Endothelial cell of umbilical vein (primary cell): Measurements from ENCODE around the gene DMBT1. TPM values are rescaled to one million over a fixed set of nuclear protein-coding genes. Genes with fewer than 3 reads are reported as not detected.

Experiments
- BruUV-seq: library from RNA; stranded (reverse); fragments of 400-500 nt; replicated peaks from 2 replicates; lab custom pipeline; 2021; lab: Mats Ljungman, UMichigan
- CTCF ChIA-PET: fragments of 300-600, 350-600 bp; sonication (Branson Sonifier 250); formaldehyde crosslinking; loops from one replicate; lab custom pipeline; 2021; ENCODE audit warnings: antibody characterized with exemption, inconsistent platforms; lab: Charles Lee
- POLR2A ChIA-PET: fragments of 300-600, 350-600 bp; sonication (Branson Sonifier 250); formaldehyde crosslinking; loops from one replicate; lab custom pipeline; 2021; ENCODE audit warnings: antibody characterized with exemption, inconsistent platforms; lab: Charles Lee
- DNase-seq: peaks from one replicate; pipeline ENCODE4 v3.0.0-alpha.2; 2011; ENCODE audit warnings: low read depth, low spot score
- FAIRE-seq: peaks from 2 replicates; lab custom pipeline; 2011; peaks lifted over from hg19 to GRCh38; lab: Jason Lieb, UNC
- H2AFZ ChIP-seq: 2 replicates; pipeline ENCODE4 v1.6.0; 2012; ENCODE audit warnings: low read depth, low read length, control low read depth, inconsistent platforms
- H3K27ac ChIP-seq: 2 replicates; pipeline ENCODE4 v1.5.1; 2011; ENCODE audit warnings: low read depth, mild to moderate bottlenecking, control low read depth, low read length, moderate library complexity; ENCODE audit not compliant: insufficient read depth
- H3K27me3 ChIP-seq, 2 experiments: 2 replicates each; pipeline versions ENCODE4 v1.6.0 to v1.6.1; 2011; ENCODE audit warnings: low read length in 2 of 2, mixed read lengths in 1 of 2; ENCODE audit not compliant: control insufficient read depth in 2 of 2, insufficient read depth in 2 of 2
- H3K36me3 ChIP-seq, 2 experiments: 2 replicates in 1 of 2; 3 replicates in 1 of 2; pipeline ENCODE4 v1.5.1; 2011; ENCODE audit warnings: low read length in 2 of 2, mild to moderate bottlenecking in 1 of 2, moderate library complexity in 1 of 2; ENCODE audit not compliant: control insufficient read depth in 2 of 2, insufficient read depth in 2 of 2; ENCODE audit errors: extremely low read depth in 1 of 2
- H3K4me1 ChIP-seq: 3 replicates; pipeline ENCODE4 v1.5.1; 2011; ENCODE audit warnings: mild to moderate bottlenecking, low read length; ENCODE audit not compliant: control insufficient read depth, insufficient read depth; ENCODE audit errors: extremely low read depth
- H3K4me2 ChIP-seq: 2 replicates; pipeline ENCODE4 v1.6.1; 2011; ENCODE audit warnings: low read length, control low read depth, mixed read lengths; ENCODE audit not compliant: insufficient read depth
- H3K4me3 ChIP-seq, 3 experiments: fragments of 200-600 bp in 1 of 3; sonication (generic), shearing (Covaris generic) in 1 of 3; replicated peaks in 1 of 3; 2 replicates each; pipeline ENCODE4 v1.5.1; 2011 to 2016; ENCODE audit warnings: control low read depth in 3 of 3, low read length in 3 of 3, mild to moderate bottlenecking in 2 of 3, inconsistent platforms in 1 of 3, low read depth in 1 of 3, moderate library complexity in 1 of 3; ENCODE audit not compliant: insufficient read depth in 1 of 3
- H3K79me2 ChIP-seq: 2 replicates; pipeline ENCODE4 v1.6.0; 2012; ENCODE audit warnings: low read length, inconsistent platforms; ENCODE audit not compliant: control insufficient read depth, insufficient read depth
- H3K9ac ChIP-seq: replicated peaks from 2 replicates; pipeline ENCODE3; 2011; ENCODE audit warnings: low read length, control low read depth; ENCODE audit not compliant: insufficient read depth; ENCODE audit errors: extremely low read depth
- H3K9me1 ChIP-seq: replicated peaks from 3 replicates; pipeline ENCODE4 v1.6.0; 2011; ENCODE audit warnings: mild to moderate bottlenecking, low read length; ENCODE audit not compliant: control insufficient read depth, insufficient read depth; ENCODE audit errors: extremely low read depth
- H3K9me3 ChIP-seq: replicated peaks from 2 replicates; pipeline ENCODE4 v1.5.1; 2012; ENCODE audit warnings: low read length, inconsistent platforms; ENCODE audit not compliant: control insufficient read depth, insufficient read depth
- H4K20me1 ChIP-seq: replicated peaks from 2 replicates; pipeline ENCODE3; 2011; ENCODE audit warnings: mild to moderate bottlenecking, low read length; ENCODE audit not compliant: control insufficient read depth, insufficient read depth; ENCODE audit errors: extremely low read depth
- CTCF ChIP-seq, 2 donors: IDR thresholded peaks; 1 replicate in 1 of 2; 2 replicates in 1 of 2; pipeline ENCODE4 v1.5.1; 2011; ENCODE audit warnings: low read length in 2 of 2, mild to moderate bottlenecking in 2 of 2, moderate library complexity in 2 of 2, control low read depth in 1 of 2, inconsistent platforms in 1 of 2, low read depth in 1 of 2; ENCODE audit not compliant: insufficient read depth in 1 of 2; ENCODE audit errors: extremely low read depth in 1 of 2
- EZH2 ChIP-seq: IDR thresholded peaks from 2 replicates; pipeline ENCODE4 v1.6.1; 2012; ENCODE audit warnings: borderline replicate concordance, low read depth, mild to moderate bottlenecking, moderate library complexity, low read length, inconsistent platforms; ENCODE audit not compliant: severe bottlenecking
- FOS ChIP-seq: IDR thresholded peaks from 2 replicates; pipeline ENCODE4 v1.6.1; 2011; ENCODE audit warnings: mild to moderate bottlenecking, low read length, moderate library complexity, borderline replicate concordance; ENCODE audit not compliant: insufficient read depth
- GATA2 ChIP-seq: IDR thresholded peaks from 2 replicates; pipeline ENCODE4 v1.7.0; 2011; ENCODE audit warnings: low read depth, mild to moderate bottlenecking, moderate library complexity, mixed read lengths, low read length; ENCODE audit not compliant: insufficient read length, insufficient read depth
- JUN ChIP-seq: IDR thresholded peaks from 2 replicates; pipeline ENCODE4 v1.6.1; 2011; ENCODE audit warnings: borderline replicate concordance, low read depth; ENCODE audit not compliant: insufficient read length, insufficient read depth
- MAX ChIP-seq: IDR thresholded peaks from 2 replicates; pipeline ENCODE4 v1.6.1; 2011; ENCODE audit not compliant: insufficient read depth, insufficient read length
- MYC ChIP-seq: IDR thresholded peaks from one replicate; pipeline ENCODE4 v1.6.1; 2011; ENCODE audit warnings: mild to moderate bottlenecking, low read depth, low read length
- POLR2AphosphoS5 ChIP-seq: IDR thresholded peaks from 2 replicates; pipeline ENCODE4 v1.6.1; 2012; ENCODE audit warnings: low read depth, mild to moderate bottlenecking, control low read depth, low read length, moderate library complexity; ENCODE audit not compliant: insufficient read depth
- dilution Hi-C: fragments of 300-500 bp; cut with MboI; formaldehyde crosslinking; loops from one replicate; pipeline ENCODE4 v1.15.0; 2019; ENCODE audit warnings: low sequenced_read_pairs; ENCODE audit not compliant: extremely low pct_ligation_motif_present
- intact Hi-C: fragments of 100-400 bp; cut with micrococcal nuclease; formaldehyde crosslinking; loops from one replicate; pipeline ENCODE4 v1.10.0; 2022
- polyA plus RNA-seq, 4 experiments: library from polyadenylated mRNA; depleted of rRNA in 3 of 4; stranded (reverse) in 3 of 4; unstranded in 1 of 4; fragments of >200 nt; gene quantifications; 2 replicates each; pipeline versions ENCODE4 v1.2.1 to v1.2.3, GENCODE V29; 2011 to 2012; ENCODE audit warnings: missing spikeins in 1 of 4
- total RNA-seq: library from RNA; stranded (reverse); gene quantifications from 2 replicates; pipeline ENCODE4 v1.2.3, GENCODE V29; 2021

The DMBT1 gene
- total and polyA plus RNA-seq, 2 donors (not counting 3 experiments of a cell fraction or from before 2014, with no cell fraction given), result 0.01 TPM; not detected in 1

GRCh38 chr10:122550983-122551382 lies 9.6 kb upstream of the DMBT1 start:
- no peaks in the 10 kb centered on the region for H3K36me3 ChIP-seq
- H2AFZ ChIP-seq, result no peak overlapping the region
- no peaks in the 10 kb centered on the region for H3K27me3 ChIP-seq
- ChIA-PET CTCF (interaction anchor here (1.0 to 1.1 kb wide), 2 partner anchors 14 to 112 kb away, joined by 3 to 8 read pairs; no protein-coding TSS in a partner anchor), POLR2A (no interaction called here)
- no peaks in the 10 kb centered on the region for H4K20me1 ChIP-seq
- no peak overlapping the region for H3K27ac ChIP-seq
- no peak overlapping the region for H3K4me2 ChIP-seq
- H3K9me3 ChIP-seq, result no peaks in the 10 kb centered on the region
- H3K9me1 ChIP-seq, result no peaks in the 10 kb centered on the region
- H3K4me3 ChIP-seq, result no peak overlapping the region
- BruUV-seq, result no TSS peak
- no peak for TF ChIP-seq POLR2AphosphoS5
- TF ChIP-seq MYC, result no peak
- TF ChIP-seq JUN, result no peak
- no peak for TF ChIP-seq FOS
- no peak for TF ChIP-seq GATA2
- no peak for TF ChIP-seq EZH2
- no peak for TF ChIP-seq CTCF (IDR thresholded peaks at IDR 0.05; ENCODE audit: extremely low read depth in 1 of 2, insufficient read depth in 1 of 2, low read depth in 1 of 2, low read length in 2 of 2)
- no peak for TF ChIP-seq MAX
- H3K4me1 ChIP-seq, result no peaks in the 10 kb centered on the region
- H3K9ac ChIP-seq, result no peak overlapping the region
- DNase-seq (no peak), FAIRE-seq (no peak)
- H3K79me2 ChIP-seq, result no peaks in the 10 kb centered on the region
- dilution Hi-C loops, result no loop called here
- intact Hi-C loops, result no loop called here
